Cardiac fibroblast (primary cell): ENCODE measurements around the gene KAT7.

Source experiments
- DNase-seq, 2 donors: peaks; one replicate each; pipeline versions ENCODE4 v3.0.0 to v3.0.0-alpha.2; 2010; ENCODE audit warnings: low read depth in 2 of 2
- H3K4me3 ChIP-seq, 2 donors: replicated peaks in 1 of 2; 1 replicate in 1 of 2; 2 replicates in 1 of 2; pipeline ENCODE4 v1.5.1; 2011; ENCODE audit warnings: low read depth in 2 of 2, low read length in 2 of 2, mild to moderate bottlenecking in 2 of 2, moderate library complexity in 1 of 2
- TF ChIP-seq, protein P1 (sequence below): IDR thresholded peaks from one replicate; pipeline ENCODE4 v1.5.1; 2011; ENCODE audit warnings: low read depth, mild to moderate bottlenecking, low read length, inconsistent platforms

The KAT7 gene

DNA sequence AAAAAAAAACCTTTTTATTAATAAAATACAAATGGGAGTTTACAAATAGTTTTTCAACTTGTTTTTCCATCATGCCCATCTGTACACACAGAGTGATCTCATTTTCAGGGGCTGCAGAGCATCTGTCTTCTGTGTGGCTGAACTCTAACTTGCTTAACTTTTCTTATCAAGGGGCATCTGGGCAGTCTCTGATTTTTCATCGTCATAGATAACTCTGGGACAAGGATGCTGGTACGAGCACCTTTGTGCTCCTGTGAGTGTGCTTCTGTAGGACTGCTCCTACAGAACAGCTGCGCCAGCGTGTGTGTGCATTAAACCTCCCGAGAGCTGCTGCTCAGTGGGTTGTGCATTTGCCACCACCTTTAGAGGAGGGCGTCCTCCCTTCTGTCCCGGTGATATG, 94.0 kb downstream of the KAT7 start:
- no peak for DNase-seq

More for the DNA sequence above, 94.0 kb downstream of the KAT7 start:
- no peak overlapping the region for H3K4me3 ChIP-seq
- TF ChIP-seq, protein P1, sequence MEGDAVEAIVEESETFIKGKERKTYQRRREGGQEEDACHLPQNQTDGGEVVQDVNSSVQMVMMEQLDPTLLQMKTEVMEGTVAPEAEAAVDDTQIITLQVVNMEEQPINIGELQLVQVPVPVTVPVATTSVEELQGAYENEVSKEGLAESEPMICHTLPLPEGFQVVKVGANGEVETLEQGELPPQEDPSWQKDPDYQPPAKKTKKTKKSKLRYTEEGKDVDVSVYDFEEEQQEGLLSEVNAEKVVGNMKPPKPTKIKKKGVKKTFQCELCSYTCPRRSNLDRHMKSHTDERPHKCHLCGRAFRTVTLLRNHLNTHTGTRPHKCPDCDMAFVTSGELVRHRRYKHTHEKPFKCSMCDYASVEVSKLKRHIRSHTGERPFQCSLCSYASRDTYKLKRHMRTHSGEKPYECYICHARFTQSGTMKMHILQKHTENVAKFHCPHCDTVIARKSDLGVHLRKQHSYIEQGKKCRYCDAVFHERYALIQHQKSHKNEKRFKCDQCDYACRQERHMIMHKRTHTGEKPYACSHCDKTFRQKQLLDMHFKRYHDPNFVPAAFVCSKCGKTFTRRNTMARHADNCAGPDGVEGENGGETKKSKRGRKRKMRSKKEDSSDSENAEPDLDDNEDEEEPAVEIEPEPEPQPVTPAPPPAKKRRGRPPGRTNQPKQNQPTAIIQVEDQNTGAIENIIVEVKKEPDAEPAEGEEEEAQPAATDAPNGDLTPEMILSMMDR, result no peak
